A549 (cell line): Measurements from ENCODE around the gene PIK3R6.

Source experiments
- CHD2 ChIP-seq: fragments of 150-350 bp; IDR thresholded peaks from 2 replicates; pipeline ENCODE4 v1.6.1; 2014; ENCODE audit warnings: low read length; ENCODE audit not compliant: partially characterized antibody
- CTCF ChIP-seq: fragments of >200 bp; sonication (Bioruptor Twin); formaldehyde crosslinking; IDR thresholded peaks from 3 replicates; pipeline ENCODE4 v1.5.1; 2016
- FOSB ChIP-seq: fragments of 250-450 bp; sonication (Bioruptor Pico); IDR thresholded peaks from 2 replicates; pipeline ENCODE4 v1.5.0; 2020; ENCODE audit warnings: mild to moderate bottlenecking, moderate library complexity
- POLR2A ChIP-seq: IDR thresholded peaks from 2 replicates; pipeline ENCODE4 v1.6.1; 2012; ENCODE audit warnings: mild to moderate bottlenecking, low read length

- TF ChIP-seq CHD2: no peak
- TF ChIP-seq CTCF: no peak
- no peak for TF ChIP-seq FOSB (CRISPR knock-in tag)
- no peak for TF ChIP-seq POLR2A
Measured at GRCh38 chr17:8885967-8886684, 18.7 kb upstream of the PIK3R6 start.
